DOHH2 (cell line): Measurements from ENCODE around the gene MVB12B.

Experiments used
- H3F3A ChIP-seq: fragments of 200-600 bp; sonication (generic), shearing (Covaris generic); 2 replicates; pipeline ENCODE4 v1.6.0; 2016; ENCODE audit warnings: antibody characterized with exemption, mild to moderate bottlenecking; ENCODE audit not compliant: control insufficient read depth, insufficient read depth
- H3K27ac ChIP-seq: fragments of 200-600 bp; sonication (generic); 2 replicates; pipeline ENCODE4 v1.5.1; 2014; ENCODE audit warnings: low read depth, mild to moderate bottlenecking, low read length, moderate library complexity
- H3K27me3 ChIP-seq: fragments of 200-600 bp; sonication (generic); 2 replicates; pipeline ENCODE4 v1.6.1; 2014; ENCODE audit warnings: mild to moderate bottlenecking, low read length, mixed read lengths; ENCODE audit not compliant: control insufficient read depth
- H3K36me3 ChIP-seq: fragments of 200-600 bp; sonication (generic); 2 replicates; pipeline ENCODE4 v1.6.1; 2014; ENCODE audit warnings: mild to moderate bottlenecking, low read length, moderate library complexity, mixed read lengths; ENCODE audit not compliant: control insufficient read depth
- H3K4me1 ChIP-seq: fragments of 200-600 bp; sonication (generic); 2 replicates; pipeline ENCODE4 v1.6.1; 2014; ENCODE audit warnings: mild to moderate bottlenecking, low read length, mixed read lengths; ENCODE audit not compliant: control insufficient read depth
- H3K4me2 ChIP-seq: fragments of 200-600 bp; sonication (generic); 2 replicates; pipeline ENCODE4 v1.6.0; 2014; ENCODE audit warnings: mild to moderate bottlenecking, low read length, moderate library complexity
- H3K4me3 ChIP-seq: fragments of 200-600 bp; sonication (generic); 2 replicates; pipeline ENCODE4 v1.5.1; 2014; ENCODE audit warnings: mild to moderate bottlenecking, low read length, mixed read lengths
- H3K79me2 ChIP-seq: fragments of 200-600 bp; sonication (generic); 2 replicates; pipeline ENCODE4 v1.6.1; 2014; ENCODE audit warnings: mild to moderate bottlenecking, low read length, mixed read lengths; ENCODE audit not compliant: control insufficient read depth
- H3K9me2 ChIP-seq: fragments of 200-600 bp; sonication (generic); replicated peaks from 2 replicates; pipeline ENCODE4 v1.6.1; 2014; ENCODE audit warnings: mild to moderate bottlenecking, low read length, mixed read lengths; ENCODE audit not compliant: control insufficient read depth
- H3K9me3 ChIP-seq: fragments of 200-600 bp; sonication (generic); 2 replicates; pipeline ENCODE4 v1.6.1; 2014; ENCODE audit warnings: antibody characterized with exemption, low read length, mixed read lengths; ENCODE audit not compliant: control insufficient read depth, insufficient read depth
- H4K20me1 ChIP-seq: fragments of 200-600 bp; sonication (generic); 2 replicates; pipeline ENCODE4 v1.6.0; 2014; ENCODE audit warnings: low read depth, mild to moderate bottlenecking, antibody characterized with exemption, low read length, moderate library complexity; ENCODE audit not compliant: control insufficient read depth, insufficient read depth
- CTCF ChIP-seq: fragments of 200-600 bp; sonication (generic); IDR thresholded peaks from one replicate; pipeline ENCODE4 v1.5.1; 2014; ENCODE audit warnings: antibody characterized with exemption, mild to moderate bottlenecking, low read depth, low read length; ENCODE audit not compliant: poor library complexity, severe bottlenecking
- EZH2phosphoT487 ChIP-seq: fragments of 200-600 bp; sonication (generic); IDR thresholded peaks from 2 replicates; pipeline ENCODE4 v1.6.1; 2017; ENCODE audit warnings: borderline replicate concordance, mild to moderate bottlenecking, antibody characterized with exemption, low read length, moderate library complexity, mixed read lengths

Gene MVB12B

GRCh38 chr9:126363847-126364671 lies 37.4 kb downstream of the MVB12B start:
- Histone ChIP-seq H3K9me3 (no peaks in the 10 kb centered on the region), H4K20me1 (no peaks in the 10 kb centered on the region), H3K4me3 (no peak overlapping the region), H3F3A (no peaks in the 10 kb centered on the region), H3K9me2 (no peaks in the 10 kb centered on the region), H3K79me2 (no peaks in the 10 kb centered on the region), H3K4me1 (no peaks in the 10 kb centered on the region), H3K27ac (no peak overlapping the region), H3K27me3 (no peaks in the 10 kb centered on the region), H3K36me3 (no peaks in the 10 kb centered on the region), H3K4me2 (no peak overlapping the region)
- no peak for TF ChIP-seq EZH2phosphoT487
- no peak for TF ChIP-seq CTCF

GRCh38 chr9:126365780-126366179 lies 39.2 kb downstream of the MVB12B start:
- H3K4me1 ChIP-seq: no peaks in the 10 kb centered on the region
- no peak for TF ChIP-seq CTCF
- H3K9me3 ChIP-seq: no peaks in the 10 kb centered on the region
- H3F3A ChIP-seq: no peaks in the 10 kb centered on the region
- H3K79me2 ChIP-seq: no peaks in the 10 kb centered on the region
- no peak overlapping the region for H3K4me3 ChIP-seq
- H3K4me2 ChIP-seq: no peak overlapping the region
- H3K27ac ChIP-seq: no peak overlapping the region
- no peaks in the 10 kb centered on the region for H3K9me2 ChIP-seq
- H3K36me3 ChIP-seq: no peaks in the 10 kb centered on the region
- no peaks in the 10 kb centered on the region for H3K27me3 ChIP-seq
- H4K20me1 ChIP-seq: no peaks in the 10 kb centered on the region

- Histone ChIP-seq H3K9me3 (no peaks in the 10 kb centered on the region), H3K4me2 (no peak overlapping the region), H3K79me2 (no peaks in the 10 kb centered on the region)
Measured at GRCh38 chr9:126366366-126367011, 39.9 kb downstream of the MVB12B start.

More at GRCh38 chr9:126366366-126367011, 39.9 kb downstream of the MVB12B start:
- no peaks in the 10 kb centered on the region for H3K36me3 ChIP-seq
- no peaks in the 10 kb centered on the region for H3K9me2 ChIP-seq
- TF ChIP-seq CTCF (no peak), EZH2phosphoT487 (no peak)
- H3F3A ChIP-seq: no peaks in the 10 kb centered on the region
- H3K4me1 ChIP-seq: no peaks in the 10 kb centered on the region
- no peak overlapping the region for H3K27ac ChIP-seq
- H4K20me1 ChIP-seq: no peaks in the 10 kb centered on the region
- H3K27me3 ChIP-seq: no peaks in the 10 kb centered on the region
- H3K4me3 ChIP-seq: no peak overlapping the region
